Measurements from ENCODE around the gene KIAA1586.

DNA sequence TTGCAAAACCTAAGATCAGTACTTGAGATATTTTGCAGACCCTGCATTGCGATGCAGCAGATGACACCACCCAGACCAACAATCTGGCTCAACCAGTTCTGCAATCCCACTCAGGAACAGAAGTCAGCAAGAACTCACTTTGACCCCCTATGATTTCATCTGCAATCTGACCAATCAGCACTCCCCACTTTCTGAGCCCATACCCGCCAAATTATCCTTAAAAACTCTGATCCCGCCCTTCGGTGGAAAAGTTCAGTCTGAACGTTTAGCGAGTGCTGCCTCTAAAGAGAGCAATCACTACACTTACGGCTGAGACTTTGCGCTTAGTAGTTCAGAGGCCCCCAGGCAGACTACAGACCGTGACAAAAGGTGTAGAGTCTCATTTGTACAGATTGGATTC lies 17.3 kb upstream of the KIAA1586 start:
- TF ChIP-seq POLR2A (IDR thresholded peaks at IDR 0.05) (no peak), EP300 (IDR thresholded peaks at IDR 0.05) (no peak), POLR2AphosphoS5 (IDR thresholded peaks at IDR 0.05) (no peak)
- TF ChIP-seq, protein P1, sequence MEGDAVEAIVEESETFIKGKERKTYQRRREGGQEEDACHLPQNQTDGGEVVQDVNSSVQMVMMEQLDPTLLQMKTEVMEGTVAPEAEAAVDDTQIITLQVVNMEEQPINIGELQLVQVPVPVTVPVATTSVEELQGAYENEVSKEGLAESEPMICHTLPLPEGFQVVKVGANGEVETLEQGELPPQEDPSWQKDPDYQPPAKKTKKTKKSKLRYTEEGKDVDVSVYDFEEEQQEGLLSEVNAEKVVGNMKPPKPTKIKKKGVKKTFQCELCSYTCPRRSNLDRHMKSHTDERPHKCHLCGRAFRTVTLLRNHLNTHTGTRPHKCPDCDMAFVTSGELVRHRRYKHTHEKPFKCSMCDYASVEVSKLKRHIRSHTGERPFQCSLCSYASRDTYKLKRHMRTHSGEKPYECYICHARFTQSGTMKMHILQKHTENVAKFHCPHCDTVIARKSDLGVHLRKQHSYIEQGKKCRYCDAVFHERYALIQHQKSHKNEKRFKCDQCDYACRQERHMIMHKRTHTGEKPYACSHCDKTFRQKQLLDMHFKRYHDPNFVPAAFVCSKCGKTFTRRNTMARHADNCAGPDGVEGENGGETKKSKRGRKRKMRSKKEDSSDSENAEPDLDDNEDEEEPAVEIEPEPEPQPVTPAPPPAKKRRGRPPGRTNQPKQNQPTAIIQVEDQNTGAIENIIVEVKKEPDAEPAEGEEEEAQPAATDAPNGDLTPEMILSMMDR (IDR thresholded peaks at IDR 0.05): no peak
